ENCODE data around the gene RANBP3.

Gene RANBP3

DNA sequence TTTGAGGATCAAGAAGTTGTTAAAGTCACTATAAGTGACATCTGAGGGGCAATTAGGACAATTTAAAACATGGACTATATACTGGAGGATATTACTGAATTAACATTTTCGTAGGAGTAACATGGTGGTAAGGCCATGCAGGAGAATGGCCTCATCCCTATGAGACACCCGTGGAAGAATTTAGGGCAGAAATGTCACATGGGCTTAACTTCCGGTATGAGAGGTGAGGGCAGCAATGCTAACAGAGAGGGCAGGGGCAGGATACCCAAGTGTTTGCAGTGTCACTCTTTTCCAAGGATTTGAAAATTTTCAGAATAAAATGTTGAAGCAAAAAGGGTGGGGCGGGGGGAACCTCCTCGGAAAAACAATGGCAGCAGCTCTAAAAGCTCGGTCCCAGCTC is 23.6 kb downstream of the RANBP3 start:
- Histone ChIP-seq H3K27me3 (ENCODE audit: insufficient read depth, poor library complexity, severe bottlenecking) (no peaks in the 10 kb centered on the region), H3K4me1 (ENCODE audit: insufficient read depth, poor library complexity, severe bottlenecking) (peaks cover 14% of the 10 kb centered on the region), H3K27ac (ENCODE audit: poor library complexity, severe bottlenecking) (no peak overlapping the region), H3K4me3 (ENCODE audit: severe bottlenecking) (no peak overlapping the region), H3K36me3 (ENCODE audit: low read depth) (peaks cover 6% of the 10 kb centered on the region; the same call in 1 of the 2 replicates), H3K9me3 (ENCODE audit: severe bottlenecking) (no peaks in the 10 kb centered on the region)
- DNase-seq (ENCODE audit: low spot score) (no peak), ATAC-seq (ENCODE audit: low read depth) (no peak)
- TF ChIP-seq, protein P1, sequence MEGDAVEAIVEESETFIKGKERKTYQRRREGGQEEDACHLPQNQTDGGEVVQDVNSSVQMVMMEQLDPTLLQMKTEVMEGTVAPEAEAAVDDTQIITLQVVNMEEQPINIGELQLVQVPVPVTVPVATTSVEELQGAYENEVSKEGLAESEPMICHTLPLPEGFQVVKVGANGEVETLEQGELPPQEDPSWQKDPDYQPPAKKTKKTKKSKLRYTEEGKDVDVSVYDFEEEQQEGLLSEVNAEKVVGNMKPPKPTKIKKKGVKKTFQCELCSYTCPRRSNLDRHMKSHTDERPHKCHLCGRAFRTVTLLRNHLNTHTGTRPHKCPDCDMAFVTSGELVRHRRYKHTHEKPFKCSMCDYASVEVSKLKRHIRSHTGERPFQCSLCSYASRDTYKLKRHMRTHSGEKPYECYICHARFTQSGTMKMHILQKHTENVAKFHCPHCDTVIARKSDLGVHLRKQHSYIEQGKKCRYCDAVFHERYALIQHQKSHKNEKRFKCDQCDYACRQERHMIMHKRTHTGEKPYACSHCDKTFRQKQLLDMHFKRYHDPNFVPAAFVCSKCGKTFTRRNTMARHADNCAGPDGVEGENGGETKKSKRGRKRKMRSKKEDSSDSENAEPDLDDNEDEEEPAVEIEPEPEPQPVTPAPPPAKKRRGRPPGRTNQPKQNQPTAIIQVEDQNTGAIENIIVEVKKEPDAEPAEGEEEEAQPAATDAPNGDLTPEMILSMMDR (IDR thresholded peaks at IDR 0.05; ENCODE audit: poor library complexity, severe bottlenecking), result no peak

GRCh38 chr19:5953680-5954213 is 24.2 kb downstream of the RANBP3 start:
- Histone ChIP-seq H3K36me3 (ENCODE audit: low read depth) (peaks cover 12% of the 10 kb centered on the region; the same call in 1 of the 2 replicates), H3K4me1 (ENCODE audit: insufficient read depth, poor library complexity, severe bottlenecking) (peaks cover 14% of the 10 kb centered on the region), H3K27me3 (ENCODE audit: insufficient read depth, poor library complexity, severe bottlenecking) (no peaks in the 10 kb centered on the region), H3K4me3 (ENCODE audit: severe bottlenecking) (no peak overlapping the region), H3K9me3 (ENCODE audit: severe bottlenecking) (no peaks in the 10 kb centered on the region), H3K27ac (ENCODE audit: poor library complexity, severe bottlenecking) (no peak overlapping the region)
- ATAC-seq (ENCODE audit: low read depth), result no peak
- TF ChIP-seq, protein P1 (IDR thresholded peaks at IDR 0.05; ENCODE audit: poor library complexity, severe bottlenecking), result no peak
- no peak for DNase-seq (ENCODE audit: low spot score)

DNA sequence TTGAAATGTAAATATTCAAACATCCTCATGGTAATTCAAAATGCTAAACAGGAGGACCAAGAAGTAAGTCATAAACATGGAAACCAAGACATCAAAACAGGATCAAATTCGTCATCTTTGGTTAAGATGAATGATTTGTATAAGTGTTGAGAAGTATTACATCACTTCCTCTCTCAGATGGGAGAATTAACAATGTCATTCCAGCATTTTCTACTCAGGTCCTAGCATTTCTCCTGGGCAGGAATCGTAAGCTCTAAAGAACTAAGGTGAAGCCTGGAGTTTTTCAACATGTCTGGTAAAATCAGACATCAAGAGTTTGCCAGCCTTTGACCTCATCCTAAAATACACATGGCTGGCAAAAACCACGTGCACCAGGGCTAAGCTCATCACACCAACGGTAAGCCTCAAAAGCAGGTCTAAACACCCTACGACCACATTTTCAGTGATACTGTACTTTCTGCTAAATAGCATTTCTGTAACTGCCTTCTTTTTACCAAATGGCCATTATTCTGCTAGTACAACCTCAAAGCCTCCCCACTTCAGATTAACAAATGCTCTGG is 24.8 kb downstream of the RANBP3 start:
- Histone ChIP-seq H3K27ac (ENCODE audit: poor library complexity, severe bottlenecking) (no peak overlapping the region), H3K9me3 (ENCODE audit: severe bottlenecking) (no peaks in the 10 kb centered on the region), H3K36me3 (ENCODE audit: low read depth) (peaks cover 13% of the 10 kb centered on the region; the same call in 1 of the 2 replicates), H3K27me3 (ENCODE audit: insufficient read depth, poor library complexity, severe bottlenecking) (no peaks in the 10 kb centered on the region), H3K4me3 (ENCODE audit: severe bottlenecking) (no peak overlapping the region), H3K4me1 (ENCODE audit: insufficient read depth, poor library complexity, severe bottlenecking) (peaks cover 14% of the 10 kb centered on the region)
- TF ChIP-seq, protein P1 (IDR thresholded peaks at IDR 0.05; ENCODE audit: poor library complexity, severe bottlenecking), result no peak
- DNase-seq (ENCODE audit: low spot score) (no peak), ATAC-seq (ENCODE audit: low read depth) (no peak)

DNA sequence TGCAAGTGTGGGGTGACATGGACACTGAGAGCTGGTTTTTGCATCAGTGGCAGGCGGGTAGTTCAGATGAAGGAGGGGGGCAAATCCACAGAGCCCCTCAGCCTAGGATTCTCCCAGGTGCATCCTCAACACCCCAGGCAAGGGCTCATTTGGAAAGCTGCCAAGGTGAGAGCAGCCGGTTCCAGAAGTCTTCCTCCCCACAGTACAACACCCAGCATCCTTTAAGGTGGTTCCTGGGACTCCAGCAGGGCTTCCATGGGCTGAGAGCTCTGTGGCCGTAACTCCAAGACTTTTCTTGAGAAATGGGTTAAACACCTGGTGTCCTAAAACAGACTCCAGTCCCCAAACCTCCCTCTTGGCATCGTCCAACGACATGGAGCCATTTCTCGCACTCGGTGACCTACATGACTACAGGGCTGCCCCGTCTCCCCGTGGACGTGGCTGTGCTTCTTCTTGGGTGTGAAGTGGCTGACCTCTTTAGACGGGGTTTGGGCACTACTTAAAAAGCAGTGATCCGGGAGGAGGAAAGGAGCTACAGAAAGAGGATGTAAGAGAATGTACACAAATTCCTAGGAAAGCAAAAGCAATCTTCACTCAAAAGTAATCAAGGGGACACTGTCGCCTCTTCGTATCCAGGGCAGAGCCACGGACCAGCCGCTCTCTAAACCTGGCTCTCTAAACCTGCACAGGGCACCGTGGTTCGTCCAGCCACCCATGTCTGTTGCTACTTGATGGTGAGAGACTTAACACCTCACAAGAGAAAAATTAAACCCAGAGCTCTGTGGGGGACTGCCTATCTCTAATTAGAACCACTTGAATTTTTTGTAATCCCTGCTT is 25.5 kb downstream of the RANBP3 start:
- Histone ChIP-seq H3K27ac (ENCODE audit: poor library complexity, severe bottlenecking) (no peak overlapping the region), H3K27me3 (ENCODE audit: insufficient read depth, poor library complexity, severe bottlenecking) (no peaks in the 10 kb centered on the region), H3K4me1 (ENCODE audit: insufficient read depth, poor library complexity, severe bottlenecking) (peaks cover 14% of the 10 kb centered on the region), H3K36me3 (ENCODE audit: low read depth) (peaks cover 13% of the 10 kb centered on the region; the same call in 1 of the 2 replicates), H3K9me3 (ENCODE audit: severe bottlenecking) (no peaks in the 10 kb centered on the region), H3K4me3 (ENCODE audit: severe bottlenecking) (no peak overlapping the region)
- TF ChIP-seq, protein P1 (IDR thresholded peaks at IDR 0.05; ENCODE audit: poor library complexity, severe bottlenecking), result no peak
- DNase-seq (ENCODE audit: low spot score) (no peak), ATAC-seq (ENCODE audit: low read depth) (no peak)

Data from RWPE2 (cell line).